IMR-90 (cell line): ENCODE data around the gene CDON. TPM values are rescaled to one million over a fixed set of nuclear protein-coding genes. Genes with fewer than 3 reads are reported as not detected.

Experiments used
- ATAC-seq: fragments of 200-7000 bp; cut with Tn5 transposase; 2 replicates; pipeline ENCODE4 v1.9.1; 2020; ENCODE audit warnings: low read depth, mild to moderate bottlenecking, moderate library complexity
- BruUV-seq: library from RNA; stranded (reverse); fragments of 400-500 nt; replicated peaks from 2 replicates; lab custom pipeline; 2021; lab: Mats Ljungman, UMichigan
- CTCF ChIA-PET: fragments of 300-600 bp; formaldehyde crosslinking; extraction: SDS; loops from one replicate; lab custom pipeline; 2021; ENCODE audit warnings: antibody characterized with exemption; lab: Yijun Ruan, JAX
- POLR2A ChIA-PET: fragments of 300-600 bp; sonication (Branson Sonifier 250); formaldehyde crosslinking; loops from one replicate; lab custom pipeline; 2022; ENCODE audit warnings: antibody characterized with exemption; ENCODE audit not compliant: unreplicated experiment; lab: Charles Lee
- DNase-seq: peaks from one replicate; pipeline ENCODE4 v3.0.0; 2013
- H2AFZ ChIP-seq: replicated peaks from 2 replicates; pipeline ENCODE3; 2013; ENCODE audit warnings: low read length, mild to moderate bottlenecking; ENCODE audit not compliant: poor library complexity
- H2AK5ac ChIP-seq: 2 replicates; pipeline ENCODE4 v1.6.1; 2013; ENCODE audit warnings: low read depth, low read length, inconsistent platforms
- H2AK9ac ChIP-seq: replicated peaks from 2 replicates; pipeline ENCODE3; 2013; ENCODE audit warnings: mild to moderate bottlenecking, low read depth, low read length, moderate library complexity; ENCODE audit not compliant: poor library complexity
- H2BK120ac ChIP-seq: 2 replicates; pipeline ENCODE4 v1.6.1; 2013; ENCODE audit warnings: low read depth, low read length, inconsistent platforms
- H2BK15ac ChIP-seq: 3 replicates; pipeline ENCODE4 v1.6.1; 2013; ENCODE audit warnings: low read depth, low read length, inconsistent platforms
- H2BK20ac ChIP-seq: 2 replicates; pipeline ENCODE4 v1.6.1; 2013; ENCODE audit warnings: low read depth, mild to moderate bottlenecking, inconsistent platforms, low read length, moderate library complexity
- H2BK5ac ChIP-seq: 2 replicates; pipeline ENCODE4 v1.6.1; 2013; ENCODE audit warnings: mild to moderate bottlenecking, low read depth, low read length, inconsistent platforms; ENCODE audit not compliant: poor library complexity, severe bottlenecking
- H3K14ac ChIP-seq: replicated peaks from 2 replicates; pipeline ENCODE4 v1.6.1; 2013; ENCODE audit warnings: low read depth, low read length, inconsistent platforms
- H3K18ac ChIP-seq: 2 replicates; pipeline ENCODE4 v1.6.1; 2013; ENCODE audit warnings: low read depth, low read length, control low read depth
- H3K23ac ChIP-seq: 2 replicates; pipeline ENCODE4 v1.6.1; 2013; ENCODE audit warnings: low read depth, low read length, inconsistent platforms
- H3K27ac ChIP-seq: 2 replicates; pipeline ENCODE4 v1.5.1; 2013; ENCODE audit warnings: mild to moderate bottlenecking, control low read depth, low read length; ENCODE audit not compliant: insufficient read depth
- H3K27me3 ChIP-seq: 2 replicates; pipeline ENCODE4 v1.6.1; 2013; ENCODE audit warnings: low read length; ENCODE audit not compliant: control insufficient read depth, insufficient read depth
- H3K36me3 ChIP-seq: 2 replicates; pipeline ENCODE4 v1.6.1; 2013; ENCODE audit warnings: low read length, mixed read lengths; ENCODE audit not compliant: control insufficient read depth, insufficient read depth
- H3K4ac ChIP-seq: 2 replicates; pipeline ENCODE4 v1.6.1; 2013; ENCODE audit warnings: low read depth, low read length, inconsistent platforms
- H3K4me1 ChIP-seq: 2 replicates; pipeline ENCODE4 v1.6.1; 2013; ENCODE audit warnings: low read length, mixed read lengths; ENCODE audit not compliant: control insufficient read depth, insufficient read depth
- H3K4me2 ChIP-seq: 2 replicates; pipeline ENCODE4 v1.6.1; 2013; ENCODE audit warnings: low read depth, mild to moderate bottlenecking, control low read depth, low read length, moderate library complexity
- H3K4me3 ChIP-seq: 2 replicates; pipeline ENCODE4 v1.5.1; 2013; ENCODE audit warnings: low read depth, mild to moderate bottlenecking, control low read depth, low read length, moderate library complexity; ENCODE audit not compliant: insufficient read depth
- H3K56ac ChIP-seq: 2 replicates; pipeline ENCODE4 v1.6.1; 2013; ENCODE audit warnings: low read length, inconsistent platforms; ENCODE audit not compliant: insufficient read depth; ENCODE audit errors: extremely low read depth
- H3K79me1 ChIP-seq, 2 experiments: 2 replicates each; pipeline ENCODE4 v1.6.1; 2013; ENCODE audit warnings: low read length in 2 of 2, inconsistent platforms in 1 of 2, low read depth in 1 of 2
- H3K9ac ChIP-seq: 2 replicates; pipeline ENCODE4 v1.6.1; 2013; ENCODE audit warnings: low read depth, low read length, control low read depth
- H3K9me1 ChIP-seq: 2 replicates; pipeline ENCODE4 v1.6.1; 2013; ENCODE audit warnings: low read length, inconsistent platforms; ENCODE audit not compliant: insufficient read depth
- H3K9me3 ChIP-seq: 2 replicates; pipeline ENCODE4 v1.6.1; 2013; ENCODE audit warnings: low read length; ENCODE audit not compliant: control insufficient read depth, insufficient read depth
- H4K20me1 ChIP-seq: 2 replicates; pipeline ENCODE4 v1.6.1; 2013; ENCODE audit warnings: low read length, inconsistent platforms; ENCODE audit not compliant: insufficient read depth
- H4K5ac ChIP-seq: 2 replicates; pipeline ENCODE4 v1.6.1; 2013; ENCODE audit warnings: mild to moderate bottlenecking, low read depth, low read length, control low read depth
- H4K8ac ChIP-seq, 2 experiments: 2 replicates each; pipeline ENCODE4 v1.6.1; 2013; ENCODE audit warnings: low read depth in 2 of 2, low read length in 2 of 2, control low read depth in 1 of 2, inconsistent platforms in 1 of 2
- H4K91ac ChIP-seq: 2 replicates; pipeline ENCODE4 v1.6.1; 2013; ENCODE audit warnings: low read depth, low read length, inconsistent platforms; ENCODE audit not compliant: insufficient read depth
- BHLHE40 ChIP-seq: fragments of 150-350 bp; IDR thresholded peaks from 2 replicates; pipeline ENCODE4 v1.6.1; 2016; ENCODE audit warnings: mild to moderate bottlenecking, low read depth, low read length
- CEBPB ChIP-seq: IDR thresholded peaks from 2 replicates; pipeline ENCODE4 v1.6.1; 2012; ENCODE audit warnings: low read depth, low read length, improper control_type of control experiment
- CHD1 ChIP-seq: IDR thresholded peaks from 2 replicates; pipeline ENCODE4 v1.6.1; 2012; ENCODE audit warnings: low read depth, low read length, improper control_type of control experiment
- ELK1 ChIP-seq: fragments of 150-350 bp; IDR thresholded peaks from 2 replicates; pipeline ENCODE4 v1.6.1; 2016; ENCODE audit warnings: low read depth, mild to moderate bottlenecking, low read length, moderate library complexity, borderline replicate concordance
- FOS ChIP-seq: fragments of 150-350 bp; IDR thresholded peaks from 2 replicates; pipeline ENCODE4 v1.6.1; 2016; ENCODE audit warnings: low read depth, low read length
- MAFK ChIP-seq: IDR thresholded peaks from 2 replicates; pipeline ENCODE4 v1.6.1; 2012; ENCODE audit warnings: low read depth, low read length, improper control_type of control experiment
- NFE2L2 ChIP-seq: fragments of 150-350 bp; IDR thresholded peaks from 2 replicates; pipeline ENCODE4 v1.6.1; 2016; ENCODE audit warnings: low read depth, mild to moderate bottlenecking, low read length
- POLR2A ChIP-seq: IDR thresholded peaks from 2 replicates; pipeline ENCODE4 v1.6.1; 2012; ENCODE audit warnings: mild to moderate bottlenecking, low read depth, low read length
- RAD21 ChIP-seq: IDR thresholded peaks from 2 replicates; pipeline ENCODE4 v1.6.1; 2012; ENCODE audit warnings: low read length, improper control_type of control experiment
- RCOR1 ChIP-seq: IDR thresholded peaks from 2 replicates; pipeline ENCODE4 v1.6.1; 2012; ENCODE audit warnings: mild to moderate bottlenecking, low read length, improper control_type of control experiment; ENCODE audit not compliant: insufficient replicate concordance
- RFX5 ChIP-seq: IDR thresholded peaks from 2 replicates; pipeline ENCODE4 v1.8.0; 2012; ENCODE audit warnings: low read depth, mild to moderate bottlenecking, low read length, moderate library complexity
- SMC3 ChIP-seq: fragments of 150-350 bp; IDR thresholded peaks from 2 replicates; pipeline ENCODE4 v1.6.1; 2016; ENCODE audit warnings: low read depth, mild to moderate bottlenecking, antibody characterized with exemption, low read length, moderate library complexity
- USF2 ChIP-seq: fragments of 150-350 bp; IDR thresholded peaks from 2 replicates; pipeline ENCODE4 v1.6.1; 2017; ENCODE audit warnings: mild to moderate bottlenecking, antibody characterized with exemption, low read length, low read depth
- WGBS, 2 experiments: methylation state at CpG; one replicate each; pipeline versions ENCODE4 v1.1.5 to v1.1.7; 2013; ENCODE audit warnings: missing lambda C conversion rate in 2 of 2; ENCODE audit not compliant: insufficient read length in 1 of 2; ENCODE audit errors: extremely low coverage in 2 of 2; 5-methylcytosine and 5-hydroxymethylcytosine counted together
- dilution Hi-C: fragments of 300-500 bp; cut with HindIII; formaldehyde crosslinking; loops from one replicate; pipeline ENCODE4 v1.14.3; 2018; ENCODE audit warnings: low sequenced_read_pairs; ENCODE audit not compliant: unreplicated experiment
- in situ Hi-C: fragments of 300-500 bp; cut with MboI; formaldehyde crosslinking; loops from 3 replicates; pipeline ENCODE4 v1.14.3; 2019; ENCODE audit warnings: low sequenced_read_pairs, inconsistent platforms, mixed read lengths
- intact Hi-C: fragments of 100-400 bp; cut with micrococcal nuclease; formaldehyde crosslinking; loops from 2 replicates; pipeline ENCODE4 v1.10.0; 2022
- polyA plus RNA-seq, 3 experiments: library from polyadenylated mRNA; depleted of rRNA; stranded (reverse); fragments of >200 nt; gene quantifications; 2 replicates each; pipeline ENCODE4 v1.2.3, GENCODE V29; 2012; ENCODE audit warnings: low replicate concordance in 1 of 3
- total RNA-seq: library from RNA; depleted of rRNA; stranded (reverse); fragments of >200 nt; gene quantifications from 2 replicates; pipeline ENCODE4 v1.2.3, GENCODE V29; 2012

The CDON gene
- total and polyA plus RNA-seq, 2 of the 4 experiments (the other 2 are of a cell fraction): 1.2 to 3.8 TPM

- no peaks in the 10 kb centered on the region for H3K4me1 ChIP-seq
Measured at GRCh38 chr11:125950696-125951651, 111.7 kb downstream of the CDON start.

More at GRCh38 chr11:125950696-125951651, 111.7 kb downstream of the CDON start:
- Histone ChIP-seq H2AK9ac (no peak overlapping the region), H3K56ac (no peak overlapping the region), H4K91ac (no peak overlapping the region), H4K8ac (no peak overlapping the region), H2BK15ac (no peak overlapping the region), H3K9me3 (no peaks in the 10 kb centered on the region), H3K23ac (no peak overlapping the region), H2BK5ac (no peak overlapping the region), H3K4ac (no peak overlapping the region), H3K4me3 (no peak overlapping the region), H4K20me1 (no peaks in the 10 kb centered on the region), H2AK5ac (no peak overlapping the region), H3K79me1 (no peaks in the 10 kb centered on the region), H3K9ac (no peak overlapping the region), H2BK120ac (no peak overlapping the region), H3K4me2 (no peak overlapping the region), H2AFZ (no peak overlapping the region), H3K9me1 (no peaks in the 10 kb centered on the region), H4K5ac (no peak overlapping the region), H3K18ac (no peak overlapping the region), H3K27ac (no peak overlapping the region), H3K36me3 (no peaks in the 10 kb centered on the region), H2BK20ac (no peak overlapping the region), H3K27me3 (peaks cover 6% of the 10 kb centered on the region), H3K14ac (no peak overlapping the region)
- CTCF ChIA-PET: no interaction called here
- POLR2A ChIA-PET: no interaction called here
- intact Hi-C loops: no loop called here
- WGBS, 2 experiments: 87% methylated on average over 5 of the region's 15 CpGs; no CpG with 5 or more reads in 1 of the 2 experiments
- TF ChIP-seq SMC3 (no peak), MAFK (no peak), RCOR1 (no peak), ELK1 (no peak), RFX5 (no peak), USF2 (no peak), BHLHE40 (no peak), CHD1 (no peak), RAD21 (no peak), FOS (no peak), CEBPB (no peak), NFE2L2 (no peak), POLR2A (no peak)
- in situ Hi-C loops: no loop called here
- peak; percentile 58 for DNase-seq
- no TSS peak for BruUV-seq
- dilution Hi-C loops: no loop called here
- ATAC-seq: no peak
